ENCODE data around the gene GABBR1. TPM values are rescaled to one million over a fixed set of nuclear protein-coding genes. Genes with fewer than 3 reads are reported as not detected.

GABBR1 gene
- total and polyA plus RNA-seq, 2 of the 13 experiments (the other 11 are each of a cell fraction or from before 2014, with no cell fraction given), result 0.07 to 0.37 TPM

DNA sequence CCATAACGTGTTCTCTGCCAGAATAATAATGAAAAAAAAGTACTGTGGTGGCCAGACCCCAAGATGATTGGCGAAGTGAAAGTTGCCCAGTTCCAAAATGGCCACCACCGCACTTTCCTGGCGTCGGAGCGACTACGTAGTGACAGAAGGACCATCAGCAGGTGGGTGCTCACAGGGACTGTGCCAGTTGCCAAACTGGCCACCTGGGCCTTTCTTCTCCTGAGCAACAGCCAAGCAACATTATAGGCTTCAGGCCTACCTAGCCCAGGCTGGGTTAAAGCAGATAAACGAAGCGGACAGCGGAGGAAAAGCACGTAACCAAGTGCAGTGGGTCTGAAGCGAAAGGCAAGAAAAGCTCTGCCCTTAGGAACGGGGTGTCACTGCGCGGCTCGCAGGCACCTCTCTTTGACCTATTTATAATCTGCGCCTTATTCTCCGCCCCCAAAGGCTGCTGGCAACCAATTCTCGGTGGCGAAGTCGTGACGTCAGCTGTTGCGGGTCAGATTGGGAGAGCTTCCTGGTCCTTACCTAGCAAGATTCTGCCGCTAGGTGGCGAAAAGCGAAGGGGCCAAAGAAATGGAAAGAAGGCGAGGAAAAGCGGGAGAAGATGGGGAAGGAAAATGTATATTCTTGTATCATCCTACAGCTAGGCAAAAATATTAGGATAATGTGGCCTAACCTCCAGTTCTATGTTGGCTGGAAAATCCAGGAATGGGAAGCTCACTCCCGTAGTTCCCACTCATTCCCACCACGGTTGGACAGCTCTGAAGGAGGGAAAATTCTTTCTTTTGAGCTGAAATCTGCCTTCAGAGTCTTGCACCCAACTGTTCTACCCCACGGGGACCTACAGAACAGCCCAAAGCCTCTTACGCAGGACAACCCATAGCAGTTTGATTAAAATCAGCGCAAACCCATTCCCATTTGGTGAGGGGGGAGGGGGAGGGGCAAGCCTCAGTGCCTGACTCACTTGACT is 17.0 kb upstream of the GABBR1 start (continued):
- TF ChIP-seq XRCC5 (optimal IDR thresholded peaks at IDR 0.05; ENCODE audit: low read length) (peak; percentile 98), POLR2AphosphoS5 (IDR thresholded peaks at IDR 0.05; ENCODE audit: low read depth, low read length) (no peak), ETV5 (CRISPR knock-in tag; IDR thresholded peaks at IDR 0.05; ENCODE audit: borderline replicate concordance) (no peak), TAF1 (CRISPR knock-in tag; IDR thresholded peaks at IDR 0.05) (no peak), XBP1 (CRISPR knock-in tag; IDR thresholded peaks at IDR 0.05) (peak; percentile 31; the same call in 1 of the 2 replicates), MED1 (CRISPR knock-in tag; IDR thresholded peaks at IDR 0.05) (0 out of 2 replicates have a peak, but pooled peaks have one; percentile 37), SAP130 (CRISPR knock-in tag; IDR thresholded peaks at IDR 0.05; ENCODE audit: low read depth) (peak; percentile 62; the same call in 1 of the 2 replicates), GATAD2A (CRISPR knock-in tag; IDR thresholded peaks at IDR 0.05) (peak; percentile 13; the same call in 1 of the 2 replicates), ATF7 (IDR thresholded peaks at IDR 0.05) (peak; percentile 86), ATF7 (CRISPR knock-in tag; IDR thresholded peaks at IDR 0.05) (no peak), RNF2 (conservative IDR thresholded peaks at IDR 0.05; ENCODE audit: low read depth) (peak; percentile 61; the same call in 1 of the 2 replicates), CREB1 (IDR thresholded peaks at IDR 0.05) (peak; percentile 99), CREB1 (CRISPR knock-in tag; IDR thresholded peaks at IDR 0.05) (peak; percentile 99), TEAD3 (CRISPR knock-in tag; optimal IDR thresholded peaks at IDR 0.05; ENCODE audit: borderline replicate concordance) (peak; percentile 58), YY1 (IDR thresholded peaks at IDR 0.05; ENCODE audit: insufficient read depth, insufficient replicate concordance, low read depth, low read length) (peak; percentile 86), NRL (CRISPR knock-in tag; IDR thresholded peaks at IDR 0.05; ENCODE audit: borderline replicate concordance) (peak; percentile 22; the same call in 1 of the 2 replicates), IRX3 (CRISPR knock-in tag; IDR thresholded peaks at IDR 0.05; ENCODE audit: borderline replicate concordance, low read depth) (0 out of 2 replicates have a peak, but pooled peaks have one; percentile 40), ZNF264 (CRISPR knock-in tag; IDR thresholded peaks at IDR 0.05) (0 out of 2 replicates have a peak, but pooled peaks have one; percentile 66), ZNF83 (CRISPR knock-in tag; IDR thresholded peaks at IDR 0.05; ENCODE audit: borderline replicate concordance) (0 out of 2 replicates have a peak, but pooled peaks have one; percentile 22), NR2C2 (CRISPR knock-in tag; IDR thresholded peaks at IDR 0.05; ENCODE audit: borderline replicate concordance) (no peak), FOSL2 (CRISPR knock-in tag; IDR thresholded peaks at IDR 0.05) (0 out of 2 replicates have a peak, but pooled peaks have one; percentile 11), RFX3 (CRISPR knock-in tag; IDR thresholded peaks at IDR 0.05) (no peak), POLR2G (IDR thresholded peaks at IDR 0.05; ENCODE audit: low read depth, low read length) (no peak)
- TF ChIP-seq, protein P1, sequence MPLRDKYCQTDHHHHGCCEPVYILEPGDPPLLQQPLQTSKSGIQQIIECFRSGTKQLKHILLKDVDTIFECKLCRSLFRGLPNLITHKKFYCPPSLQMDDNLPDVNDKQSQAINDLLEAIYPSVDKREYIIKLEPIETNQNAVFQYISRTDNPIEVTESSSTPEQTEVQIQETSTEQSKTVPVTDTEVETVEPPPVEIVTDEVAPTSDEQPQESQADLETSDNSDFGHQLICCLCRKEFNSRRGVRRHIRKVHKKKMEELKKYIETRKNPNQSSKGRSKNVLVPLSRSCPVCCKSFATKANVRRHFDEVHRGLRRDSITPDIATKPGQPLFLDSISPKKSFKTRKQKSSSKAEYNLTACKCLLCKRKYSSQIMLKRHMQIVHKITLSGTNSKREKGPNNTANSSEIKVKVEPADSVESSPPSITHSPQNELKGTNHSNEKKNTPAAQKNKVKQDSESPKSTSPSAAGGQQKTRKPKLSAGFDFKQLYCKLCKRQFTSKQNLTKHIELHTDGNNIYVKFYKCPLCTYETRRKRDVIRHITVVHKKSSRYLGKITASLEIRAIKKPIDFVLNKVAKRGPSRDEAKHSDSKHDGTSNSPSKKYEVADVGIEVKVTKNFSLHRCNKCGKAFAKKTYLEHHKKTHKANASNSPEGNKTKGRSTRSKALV (CRISPR knock-in tag; IDR thresholded peaks at IDR 0.05), result peak; percentile 85; the same call in 1 of the 2 replicates
- TF ChIP-seq, protein P2, sequence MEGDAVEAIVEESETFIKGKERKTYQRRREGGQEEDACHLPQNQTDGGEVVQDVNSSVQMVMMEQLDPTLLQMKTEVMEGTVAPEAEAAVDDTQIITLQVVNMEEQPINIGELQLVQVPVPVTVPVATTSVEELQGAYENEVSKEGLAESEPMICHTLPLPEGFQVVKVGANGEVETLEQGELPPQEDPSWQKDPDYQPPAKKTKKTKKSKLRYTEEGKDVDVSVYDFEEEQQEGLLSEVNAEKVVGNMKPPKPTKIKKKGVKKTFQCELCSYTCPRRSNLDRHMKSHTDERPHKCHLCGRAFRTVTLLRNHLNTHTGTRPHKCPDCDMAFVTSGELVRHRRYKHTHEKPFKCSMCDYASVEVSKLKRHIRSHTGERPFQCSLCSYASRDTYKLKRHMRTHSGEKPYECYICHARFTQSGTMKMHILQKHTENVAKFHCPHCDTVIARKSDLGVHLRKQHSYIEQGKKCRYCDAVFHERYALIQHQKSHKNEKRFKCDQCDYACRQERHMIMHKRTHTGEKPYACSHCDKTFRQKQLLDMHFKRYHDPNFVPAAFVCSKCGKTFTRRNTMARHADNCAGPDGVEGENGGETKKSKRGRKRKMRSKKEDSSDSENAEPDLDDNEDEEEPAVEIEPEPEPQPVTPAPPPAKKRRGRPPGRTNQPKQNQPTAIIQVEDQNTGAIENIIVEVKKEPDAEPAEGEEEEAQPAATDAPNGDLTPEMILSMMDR (CRISPR knock-in tag; IDR thresholded peaks at IDR 0.05), result peak; percentile 94
- TF ChIP-seq, protein P3, sequence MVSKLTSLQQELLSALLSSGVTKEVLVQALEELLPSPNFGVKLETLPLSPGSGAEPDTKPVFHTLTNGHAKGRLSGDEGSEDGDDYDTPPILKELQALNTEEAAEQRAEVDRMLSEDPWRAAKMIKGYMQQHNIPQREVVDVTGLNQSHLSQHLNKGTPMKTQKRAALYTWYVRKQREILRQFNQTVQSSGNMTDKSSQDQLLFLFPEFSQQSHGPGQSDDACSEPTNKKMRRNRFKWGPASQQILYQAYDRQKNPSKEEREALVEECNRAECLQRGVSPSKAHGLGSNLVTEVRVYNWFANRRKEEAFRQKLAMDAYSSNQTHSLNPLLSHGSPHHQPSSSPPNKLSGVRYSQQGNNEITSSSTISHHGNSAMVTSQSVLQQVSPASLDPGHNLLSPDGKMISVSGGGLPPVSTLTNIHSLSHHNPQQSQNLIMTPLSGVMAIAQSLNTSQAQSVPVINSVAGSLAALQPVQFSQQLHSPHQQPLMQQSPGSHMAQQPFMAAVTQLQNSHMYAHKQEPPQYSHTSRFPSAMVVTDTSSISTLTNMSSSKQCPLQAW (CRISPR knock-in tag; IDR thresholded peaks at IDR 0.05), result peak; percentile 62; the same call in 1 of the 2 replicates
